Ureter (tissue), 1 donor: ENCODE measurements around the gene DAZ2. TPM values are rescaled to one million over a fixed set of nuclear protein-coding genes. Genes with fewer than 3 reads are reported as not detected.
"Not testable (repeated sequence)": the region's sequence is repeated elsewhere in the genome, so short reads cannot be mapped to it uniquely, and the experiment has no call there.

Source experiments
- DNase-seq: peaks from one replicate; pipeline ENCODE4 v3.0.0-alpha.2; 2020; ENCODE audit warnings: low spot score
- total RNA-seq: library from RNA; stranded (reverse); gene quantifications from one replicate; pipeline ENCODE4 v1.2.4, GENCODE V29; 2023
- donor health status: DM: yes; HTN: yes; CAD: no.

Gene DAZ2, protein sequence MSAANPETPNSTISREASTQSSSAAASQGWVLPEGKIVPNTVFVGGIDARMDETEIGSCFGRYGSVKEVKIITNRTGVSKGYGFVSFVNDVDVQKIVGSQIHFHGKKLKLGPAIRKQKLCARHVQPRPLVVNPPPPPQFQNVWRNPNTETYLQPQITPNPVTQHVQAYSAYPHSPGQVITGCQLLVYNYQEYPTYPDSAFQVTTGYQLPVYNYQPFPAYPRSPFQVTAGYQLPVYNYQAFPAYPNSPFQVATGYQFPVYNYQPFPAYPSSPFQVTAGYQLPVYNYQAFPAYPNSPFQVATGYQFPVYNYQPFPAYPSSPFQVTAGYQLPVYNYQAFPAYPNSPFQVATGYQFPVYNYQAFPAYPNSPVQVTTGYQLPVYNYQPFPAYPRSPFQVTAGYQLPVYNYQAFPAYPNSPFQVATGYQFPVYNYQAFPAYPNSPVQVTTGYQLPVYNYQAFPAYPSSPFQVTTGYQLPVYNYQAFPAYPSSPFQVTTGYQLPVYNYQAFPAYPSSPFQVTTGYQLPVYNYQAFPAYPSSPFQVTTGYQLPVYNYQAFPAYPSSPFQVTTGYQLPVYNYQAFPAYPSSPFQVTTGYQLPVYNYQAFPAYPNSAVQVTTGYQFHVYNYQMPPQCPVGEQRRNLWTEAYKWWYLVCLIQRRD
- not detected for total RNA-seq

DNA sequence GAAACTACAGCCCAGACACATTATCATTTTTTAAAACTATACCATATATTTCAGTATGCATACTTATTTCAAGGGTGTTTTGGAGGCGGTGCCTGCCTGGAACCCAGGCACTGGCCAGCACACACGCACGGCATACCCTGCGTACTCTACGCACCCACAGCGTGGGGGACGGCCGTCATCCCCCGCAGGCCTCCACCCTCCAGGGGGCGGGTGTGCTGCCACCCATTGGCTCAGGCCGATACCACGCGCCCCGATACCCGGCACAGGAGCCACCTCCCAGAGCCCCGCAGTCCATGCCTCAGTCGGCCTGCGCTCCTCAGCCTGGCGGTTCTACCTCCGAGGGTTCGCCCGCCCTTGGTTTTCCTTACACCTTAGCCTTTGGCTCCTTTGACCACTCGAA lies at the start of gene DAZ2:
TSS of gene DAZ2 (plus strand) at position 301 of the 400 bp plus-strand sequence. CDS start 208 bp downstream, outside the sequence.
- not testable (repeated sequence) for DNase-seq

DNA sequence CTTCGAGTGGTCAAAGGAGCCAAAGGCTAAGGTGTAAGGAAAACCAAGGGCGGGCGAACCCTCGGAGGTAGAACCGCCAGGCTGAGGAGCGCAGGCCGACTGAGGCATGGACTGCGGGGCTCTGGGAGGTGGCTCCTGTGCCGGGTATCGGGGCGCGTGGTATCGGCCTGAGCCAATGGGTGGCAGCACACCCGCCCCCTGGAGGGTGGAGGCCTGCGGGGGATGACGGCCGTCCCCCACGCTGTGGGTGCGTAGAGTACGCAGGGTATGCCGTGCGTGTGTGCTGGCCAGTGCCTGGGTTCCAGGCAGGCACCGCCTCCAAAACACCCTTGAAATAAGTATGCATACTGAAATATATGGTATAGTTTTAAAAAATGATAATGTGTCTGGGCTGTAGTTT lies 20.4 kb upstream of the DAZ2 start, which contains the start of gene DAZ1:
TSS of gene DAZ1 (minus strand) at position 101 of the 400 bp plus-strand sequence. CDS start 208 bp downstream, outside the sequence.
- DNase-seq: not testable (repeated sequence)

GRCh38 chrY:23207455-23207854 lies 11.9 kb upstream of the DAZ2 start:
- DNase-seq: not testable (repeated sequence)

DNA sequence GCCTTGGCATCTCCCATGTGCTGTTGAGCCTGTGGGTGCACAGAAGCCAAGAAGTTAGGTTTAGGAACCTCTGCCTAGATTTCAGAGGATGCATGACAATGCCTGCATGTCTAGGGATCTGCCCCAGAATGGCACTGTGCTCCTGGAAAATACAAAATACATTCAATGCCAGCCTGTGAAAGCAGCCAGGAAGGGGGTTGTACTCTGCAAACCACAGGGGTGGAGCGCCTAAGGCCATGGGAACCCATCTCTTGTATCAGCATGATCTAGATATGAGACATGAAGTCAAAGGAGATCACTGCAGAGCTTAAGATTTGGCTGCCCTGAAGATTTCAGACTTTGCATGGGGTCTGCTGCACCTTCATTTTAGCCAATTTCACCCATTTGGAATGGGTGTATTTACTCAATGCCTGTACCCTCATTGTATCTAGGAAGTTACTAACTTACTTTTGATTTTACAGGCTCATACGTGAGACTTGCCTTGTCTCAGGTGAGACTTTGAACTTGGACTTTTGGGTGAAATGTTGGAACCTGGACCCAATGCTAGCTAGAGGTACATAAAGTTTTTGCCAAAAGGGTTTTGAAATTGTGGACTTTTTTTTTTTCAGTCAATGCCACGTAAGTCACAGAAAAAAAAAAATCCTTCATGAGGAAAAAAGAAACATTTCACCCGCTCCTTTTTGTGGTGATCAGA lies 9.4 kb upstream of the DAZ2 start:
- DNase-seq: not testable (repeated sequence)

DNA sequence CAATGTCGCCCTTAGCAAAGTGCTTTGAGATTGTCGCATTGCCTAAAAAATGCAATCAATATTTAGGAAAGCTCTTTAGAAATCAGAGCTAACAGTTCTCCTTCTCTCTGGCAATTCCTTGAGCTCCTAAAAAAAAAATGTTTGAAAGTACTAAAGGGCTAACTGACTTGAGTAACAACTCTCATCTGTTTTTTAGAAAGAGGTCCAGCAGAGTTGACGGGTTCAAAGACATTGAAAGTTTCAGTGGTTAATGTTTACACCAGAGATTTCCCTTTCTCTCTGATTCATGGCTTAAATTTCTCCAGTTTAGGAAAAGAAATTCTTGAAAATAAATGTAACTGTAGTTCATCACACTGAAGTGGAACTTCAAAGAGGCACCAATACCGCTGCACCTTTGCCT lies 8.7 kb upstream of the DAZ2 start:
- DNase-seq: not testable (repeated sequence)

Other genes with a start within 250 kb of the DAZ2 start
- gene BPY2, start 235.3 kb upstream of the DAZ2 start, total RNA-seq: not detected
- gene DAZ1, start 20.5 kb upstream of the DAZ2 start, total RNA-seq: not detected